Ovary (tissue), 3 donors: ENCODE measurements around the gene HIPK2.

ENCODE experiments used
- EP300 ChIP-seq: sonication (generic); formaldehyde crosslinking; IDR thresholded peaks from one replicate; pipeline ENCODE4 v1.6.1; 2017; ENCODE audit warnings: antibody characterized with exemption
- POLR2A ChIP-seq: fragments of 450-650 bp; IDR thresholded peaks from one replicate; pipeline ENCODE4 v1.6.1; 2017; ENCODE audit warnings: antibody characterized with exemption, mild to moderate bottlenecking, moderate library complexity
- TF ChIP-seq, protein P1 (sequence below), 3 donors: fragments of 450-650 bp in 2 of 3; fragments of 200-600 bp in 1 of 3; IDR thresholded peaks; one replicate each; pipeline versions ENCODE4 v1.5.1 to v1.8.0; 2016 to 2022; ENCODE audit warnings: antibody characterized with exemption in 3 of 3, mild to moderate bottlenecking in 1 of 3
- donor health status: DM: no; HTN: no; CAD: no.

DNA sequence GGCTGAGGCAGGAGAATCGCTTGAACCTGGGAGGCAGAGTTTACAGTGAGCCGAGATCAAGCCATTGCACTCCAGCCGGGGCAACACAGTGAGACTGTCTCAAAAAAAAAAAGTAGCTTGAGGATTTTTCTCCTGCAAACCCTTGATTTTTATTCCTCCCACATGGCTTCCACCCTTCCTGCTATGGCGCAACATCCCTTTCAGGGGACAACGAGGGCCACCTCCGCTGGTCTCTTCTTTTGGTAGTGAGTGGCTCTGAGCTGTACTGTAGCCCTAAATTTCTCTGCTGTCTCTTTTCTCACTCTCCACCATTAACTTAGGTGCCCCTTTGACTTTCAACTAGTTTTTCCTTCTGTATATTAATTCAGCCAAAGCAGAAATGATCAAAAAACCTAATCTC lies 113.4 kb downstream of the HIPK2 start:
- TF ChIP-seq, protein P1, sequence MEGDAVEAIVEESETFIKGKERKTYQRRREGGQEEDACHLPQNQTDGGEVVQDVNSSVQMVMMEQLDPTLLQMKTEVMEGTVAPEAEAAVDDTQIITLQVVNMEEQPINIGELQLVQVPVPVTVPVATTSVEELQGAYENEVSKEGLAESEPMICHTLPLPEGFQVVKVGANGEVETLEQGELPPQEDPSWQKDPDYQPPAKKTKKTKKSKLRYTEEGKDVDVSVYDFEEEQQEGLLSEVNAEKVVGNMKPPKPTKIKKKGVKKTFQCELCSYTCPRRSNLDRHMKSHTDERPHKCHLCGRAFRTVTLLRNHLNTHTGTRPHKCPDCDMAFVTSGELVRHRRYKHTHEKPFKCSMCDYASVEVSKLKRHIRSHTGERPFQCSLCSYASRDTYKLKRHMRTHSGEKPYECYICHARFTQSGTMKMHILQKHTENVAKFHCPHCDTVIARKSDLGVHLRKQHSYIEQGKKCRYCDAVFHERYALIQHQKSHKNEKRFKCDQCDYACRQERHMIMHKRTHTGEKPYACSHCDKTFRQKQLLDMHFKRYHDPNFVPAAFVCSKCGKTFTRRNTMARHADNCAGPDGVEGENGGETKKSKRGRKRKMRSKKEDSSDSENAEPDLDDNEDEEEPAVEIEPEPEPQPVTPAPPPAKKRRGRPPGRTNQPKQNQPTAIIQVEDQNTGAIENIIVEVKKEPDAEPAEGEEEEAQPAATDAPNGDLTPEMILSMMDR (IDR thresholded peaks at IDR 0.05): no peak
- TF ChIP-seq EP300 (no peak), POLR2A (no peak)
